ENCODE measurements around the gene POLR2H.

POLR2H gene

DNA sequence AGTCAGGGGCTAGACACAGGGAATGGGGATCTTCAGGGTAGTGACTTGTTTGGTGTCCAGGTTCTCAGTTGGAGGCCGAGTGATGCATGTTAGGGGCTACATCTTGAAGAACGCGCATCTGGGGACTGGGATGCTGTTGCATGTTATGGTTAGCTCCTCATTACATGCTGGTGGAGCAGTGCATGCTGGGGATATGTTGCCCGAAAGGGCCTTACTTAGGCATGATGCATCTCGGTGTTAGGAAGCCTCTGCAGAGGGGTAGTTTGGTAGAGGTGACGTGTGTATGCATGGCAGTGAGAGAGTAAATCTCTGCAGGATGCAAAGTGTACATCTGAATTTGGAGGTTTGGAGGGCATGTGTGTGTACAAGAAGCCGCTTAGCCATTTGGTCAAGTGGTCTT, 44.7 kb upstream of the POLR2H start:
- DNase-seq (ENCODE audit: extremely low spot score) = no peak
- CTCF ChIA-PET = no interaction called here
- POLR2A ChIA-PET = no interaction called here
- TF ChIP-seq TARDBP (IDR thresholded peaks at IDR 0.05) = no peak

DNA sequence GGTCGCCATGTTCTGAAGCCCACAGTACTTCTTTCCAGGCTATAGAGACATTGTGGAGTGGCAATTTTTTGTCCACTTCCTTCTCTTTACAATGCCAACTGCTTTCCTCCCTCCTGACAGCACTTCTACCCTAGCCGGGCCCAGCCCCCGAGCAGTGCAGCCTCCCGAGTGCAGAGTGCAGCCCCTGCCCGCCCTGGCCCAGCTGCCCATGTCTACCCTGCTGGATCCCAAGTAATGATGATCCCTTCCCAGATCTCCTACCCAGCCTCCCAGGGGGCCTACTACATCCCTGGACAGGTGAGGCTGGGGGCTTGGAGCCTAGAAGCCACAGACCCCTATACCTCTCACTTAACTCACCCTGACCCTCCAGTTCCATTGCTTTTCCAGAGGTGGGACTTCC, 44.3 kb upstream of the POLR2H start:
- TF ChIP-seq FOXM1 (IDR thresholded peaks at IDR 0.05; ENCODE audit: borderline replicate concordance) (no peak), HDGF (IDR thresholded peaks at IDR 0.05; ENCODE audit: borderline replicate concordance) (no peak), L3MBTL2 (conservative IDR thresholded peaks at IDR 0.05) (no peak), ELF4 (IDR thresholded peaks at IDR 0.05) (no peak), ARNT (IDR thresholded peaks at IDR 0.05) (no peak), SP1 (IDR thresholded peaks at IDR 0.05) (no peak), LEF1 (IDR thresholded peaks at IDR 0.05; ENCODE audit: borderline replicate concordance) (no peak), NFRKB (IDR thresholded peaks at IDR 0.05) (no peak), TARDBP (IDR thresholded peaks at IDR 0.05) (no peak), BHLHE40 (IDR thresholded peaks at IDR 0.05; ENCODE audit: borderline replicate concordance) (no peak), SUZ12 (IDR thresholded peaks at IDR 0.05) (no peak), FOXK2 (IDR thresholded peaks at IDR 0.05) (no peak), CTBP1 (IDR thresholded peaks at IDR 0.05; ENCODE audit: borderline replicate concordance) (no peak), ZNF384 (IDR thresholded peaks at IDR 0.05) (no peak), FOXA1 (IDR thresholded peaks at IDR 0.05) (no peak)
- TF ChIP-seq, protein P1, sequence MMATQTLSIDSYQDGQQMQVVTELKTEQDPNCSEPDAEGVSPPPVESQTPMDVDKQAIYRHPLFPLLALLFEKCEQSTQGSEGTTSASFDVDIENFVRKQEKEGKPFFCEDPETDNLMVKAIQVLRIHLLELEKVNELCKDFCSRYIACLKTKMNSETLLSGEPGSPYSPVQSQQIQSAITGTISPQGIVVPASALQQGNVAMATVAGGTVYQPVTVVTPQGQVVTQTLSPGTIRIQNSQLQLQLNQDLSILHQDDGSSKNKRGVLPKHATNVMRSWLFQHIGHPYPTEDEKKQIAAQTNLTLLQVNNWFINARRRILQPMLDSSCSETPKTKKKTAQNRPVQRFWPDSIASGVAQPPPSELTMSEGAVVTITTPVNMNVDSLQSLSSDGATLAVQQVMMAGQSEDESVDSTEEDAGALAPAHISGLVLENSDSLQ (IDR thresholded peaks at IDR 0.05) = no peak
- POLR2A ChIA-PET = no interaction called here
- DNase-seq (ENCODE audit: extremely low spot score) = no peak
- CTCF ChIA-PET = no interaction called here

DNA sequence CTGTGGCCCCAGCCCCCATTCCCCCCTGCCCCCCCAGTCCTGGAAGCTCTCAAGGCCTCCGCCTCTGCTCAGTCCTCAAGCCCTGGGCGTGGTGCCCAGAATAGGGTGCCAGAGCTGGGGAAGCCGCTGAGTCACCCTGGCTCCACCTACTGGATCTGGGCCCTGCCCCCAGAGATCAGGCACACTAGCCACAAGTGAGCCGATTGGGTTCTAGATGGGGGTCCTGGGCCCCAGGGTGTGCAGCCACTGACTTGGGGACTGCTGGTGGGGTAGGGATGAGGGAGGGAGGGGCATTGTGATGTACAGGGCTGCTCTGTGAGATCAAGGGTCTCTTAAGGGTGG, 41.4 kb upstream of the POLR2H start:
- CTCF ChIA-PET = no interaction called here
- no peak for DNase-seq (ENCODE audit: extremely low spot score)
- POLR2A ChIA-PET = no interaction called here
- TF ChIP-seq L3MBTL2 (conservative IDR thresholded peaks at IDR 0.05) (no peak), SUZ12 (IDR thresholded peaks at IDR 0.05) (no peak), ARNT (IDR thresholded peaks at IDR 0.05) (no peak), NFRKB (IDR thresholded peaks at IDR 0.05) (no peak), ZNF384 (IDR thresholded peaks at IDR 0.05) (no peak), CTBP1 (IDR thresholded peaks at IDR 0.05; ENCODE audit: borderline replicate concordance) (no peak), FOXM1 (IDR thresholded peaks at IDR 0.05; ENCODE audit: borderline replicate concordance) (no peak), LEF1 (IDR thresholded peaks at IDR 0.05; ENCODE audit: borderline replicate concordance) (no peak), TARDBP (IDR thresholded peaks at IDR 0.05) (no peak), SP1 (IDR thresholded peaks at IDR 0.05) (no peak), FOXA1 (IDR thresholded peaks at IDR 0.05) (no peak), HDGF (IDR thresholded peaks at IDR 0.05; ENCODE audit: borderline replicate concordance) (no peak), ELF4 (IDR thresholded peaks at IDR 0.05) (no peak), FOXK2 (IDR thresholded peaks at IDR 0.05) (no peak)
- TF ChIP-seq, protein P1 (IDR thresholded peaks at IDR 0.05) = no peak

DNA sequence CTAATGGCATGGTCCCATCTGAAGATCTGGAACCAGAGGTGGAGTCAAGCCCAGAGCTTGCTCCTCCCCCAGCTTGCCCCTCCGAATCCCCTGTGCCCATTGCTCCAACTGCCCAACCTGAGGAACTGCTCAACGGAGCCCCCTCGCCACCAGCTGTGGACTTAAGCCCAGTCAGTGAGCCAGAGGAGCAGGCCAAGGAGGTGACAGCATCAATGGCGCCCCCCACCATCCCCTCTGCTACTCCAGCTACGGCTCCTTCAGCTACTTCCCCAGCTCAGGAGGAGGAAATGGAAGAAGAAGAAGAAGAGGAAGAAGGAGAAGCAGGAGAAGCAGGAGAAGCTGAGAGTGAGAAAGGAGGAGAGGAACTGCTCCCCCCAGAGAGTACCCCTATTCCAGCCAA, 39.8 kb upstream of the POLR2H start:
- no peak for DNase-seq (ENCODE audit: extremely low spot score)
- POLR2A ChIA-PET = no interaction called here
- CTCF ChIA-PET = no interaction called here
- TF ChIP-seq HDGF (IDR thresholded peaks at IDR 0.05; ENCODE audit: borderline replicate concordance) (no peak), CTBP1 (IDR thresholded peaks at IDR 0.05; ENCODE audit: borderline replicate concordance) (no peak), L3MBTL2 (conservative IDR thresholded peaks at IDR 0.05) (no peak), BHLHE40 (IDR thresholded peaks at IDR 0.05; ENCODE audit: borderline replicate concordance) (no peak), FOXM1 (IDR thresholded peaks at IDR 0.05; ENCODE audit: borderline replicate concordance) (no peak), SUZ12 (IDR thresholded peaks at IDR 0.05) (no peak), ELF4 (IDR thresholded peaks at IDR 0.05) (no peak)

DNA sequence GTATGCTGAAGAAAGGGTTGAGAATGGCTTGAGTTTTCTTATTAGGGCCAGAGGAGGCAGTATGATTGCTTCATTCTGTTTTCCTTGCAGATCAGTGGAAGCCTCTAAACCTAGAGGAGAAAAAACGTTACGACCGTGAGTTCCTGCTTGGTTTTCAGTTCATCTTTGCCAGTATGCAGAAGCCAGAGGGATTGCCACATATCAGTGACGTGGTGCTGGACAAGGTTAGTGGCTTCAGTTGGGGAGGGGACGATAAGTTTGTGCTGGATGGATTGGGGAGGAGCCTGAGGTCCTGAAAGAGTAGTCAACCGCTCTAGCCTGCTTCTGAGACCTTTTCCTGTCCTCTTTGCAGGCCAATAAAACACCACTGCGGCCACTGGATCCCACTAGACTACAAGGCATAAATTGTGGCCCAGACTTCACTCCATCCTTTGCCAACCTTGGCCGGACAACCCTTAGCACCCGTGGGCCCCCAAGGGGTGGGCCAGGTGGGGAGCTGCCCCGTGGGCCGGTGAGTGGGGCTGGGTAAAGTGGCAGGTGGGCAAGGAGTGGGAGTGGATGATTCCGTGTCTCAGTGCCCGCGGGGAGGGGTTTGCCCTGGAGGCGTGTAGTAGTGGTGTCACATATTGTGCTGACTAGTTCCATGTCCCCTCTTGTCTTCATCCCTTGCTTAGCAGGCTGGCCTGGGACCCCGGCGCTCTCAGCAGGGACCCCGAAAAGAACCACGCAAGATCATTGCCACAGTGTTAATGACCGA, 38.6 kb upstream of the POLR2H start:
- POLR2A ChIA-PET = no interaction called here
- CTCF ChIA-PET = no interaction called here
- TF ChIP-seq FOXA1 (IDR thresholded peaks at IDR 0.05) = no peak
- no peak for TF ChIP-seq SP1 (IDR thresholded peaks at IDR 0.05)
- TF ChIP-seq NFRKB (IDR thresholded peaks at IDR 0.05) = no peak
- TF ChIP-seq ZNF384 (IDR thresholded peaks at IDR 0.05) = no peak
- TF ChIP-seq CTBP1 (IDR thresholded peaks at IDR 0.05; ENCODE audit: borderline replicate concordance) = no peak
- no peak for TF ChIP-seq HDGF (IDR thresholded peaks at IDR 0.05; ENCODE audit: borderline replicate concordance)
- TF ChIP-seq FOXM1 (IDR thresholded peaks at IDR 0.05; ENCODE audit: borderline replicate concordance) = no peak
- no peak for TF ChIP-seq FOXK2 (IDR thresholded peaks at IDR 0.05)
- no peak for TF ChIP-seq L3MBTL2 (conservative IDR thresholded peaks at IDR 0.05)
- no peak for DNase-seq (ENCODE audit: extremely low spot score)

DNA sequence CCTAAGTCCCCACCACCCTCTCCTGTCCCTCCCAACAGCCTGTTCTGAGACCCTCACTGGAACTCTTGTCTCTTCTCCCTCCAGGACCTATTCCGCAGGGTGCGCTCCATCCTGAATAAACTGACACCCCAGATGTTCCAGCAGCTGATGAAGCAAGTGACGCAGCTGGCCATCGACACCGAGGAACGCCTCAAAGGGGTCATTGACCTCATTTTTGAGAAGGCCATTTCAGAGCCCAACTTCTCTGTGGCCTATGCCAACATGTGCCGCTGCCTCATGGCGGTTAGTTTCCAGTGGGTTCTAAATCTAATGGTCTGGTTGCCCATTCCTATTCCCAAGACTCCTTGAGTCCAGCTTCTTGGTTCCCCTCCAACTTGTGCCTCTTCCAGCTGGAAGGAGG, 37.8 kb upstream of the POLR2H start:
- ChIA-PET CTCF (no interaction called here), POLR2A (no interaction called here)
- TF ChIP-seq SUZ12 (IDR thresholded peaks at IDR 0.05) = no peak
- TF ChIP-seq, protein P1 (IDR thresholded peaks at IDR 0.05) = no peak
- no peak for TF ChIP-seq CTBP1 (IDR thresholded peaks at IDR 0.05; ENCODE audit: borderline replicate concordance)
- no peak for TF ChIP-seq BHLHE40 (IDR thresholded peaks at IDR 0.05; ENCODE audit: borderline replicate concordance)
- TF ChIP-seq TARDBP (IDR thresholded peaks at IDR 0.05) = no peak
- no peak for DNase-seq (ENCODE audit: extremely low spot score)

DNA sequence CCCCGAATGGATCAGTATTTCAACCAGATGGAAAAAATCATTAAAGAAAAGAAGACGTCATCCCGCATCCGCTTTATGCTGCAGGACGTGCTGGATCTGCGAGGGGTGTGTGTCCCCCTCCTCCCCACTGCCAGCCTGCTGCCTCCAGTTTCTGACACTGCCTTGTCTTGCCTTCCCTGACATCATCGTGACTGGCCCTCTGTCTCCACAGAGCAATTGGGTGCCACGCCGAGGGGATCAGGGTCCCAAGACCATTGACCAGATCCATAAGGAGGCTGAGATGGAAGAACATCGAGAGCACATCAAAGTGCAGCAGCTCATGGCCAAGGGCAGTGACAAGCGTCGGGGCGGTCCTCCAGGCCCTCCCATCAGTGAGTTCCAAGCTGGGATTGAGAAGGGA, 36.2 kb upstream of the POLR2H start:
- TF ChIP-seq SUZ12 (IDR thresholded peaks at IDR 0.05) (no peak), FOXM1 (IDR thresholded peaks at IDR 0.05; ENCODE audit: borderline replicate concordance) (no peak)
- DNase-seq (ENCODE audit: extremely low spot score) = no peak
- ChIA-PET CTCF (no interaction called here), POLR2A (no interaction called here)

Data from HEK293T (cell line).